HG02623 (cell line): Measurements from ENCODE around the gene CALHM3.
"Not testable (repeated sequence)": the region's sequence is repeated elsewhere in the genome, so short reads cannot be mapped to it uniquely, and the experiment has no call there.

Experiments
- ATAC-seq: cut with Tn5 transposase; IDR thresholded peaks from one replicate; pipeline ENCODE4 v1.9.1; 2021; ENCODE audit warnings: moderate library complexity; ENCODE audit not compliant: unreplicated experiment

Gene CALHM3

GRCh38 chr10:103479135-103479534, at the start of gene CALHM3:
CALHM3 (minus strand) TSS chr10:103479240; CDS start chr10:103479032, 208 bp downstream.
- ATAC-seq, result no peak

GRCh38 chr10:103528549-103528948, 49.5 kb upstream of the CALHM3 start:
- no peak for ATAC-seq

GRCh38 chr10:103527476-103527875, 48.4 kb upstream of the CALHM3 start:
- not testable (repeated sequence) for ATAC-seq

GRCh38 chr10:103525901-103526300, 46.9 kb upstream of the CALHM3 start:
- ATAC-seq, result no peak

GRCh38 chr10:103523683-103524082, 44.6 kb upstream of the CALHM3 start:
- no peak for ATAC-seq

- not testable (repeated sequence) for ATAC-seq
Measured at GRCh38 chr10:103522006-103522405, 43.0 kb upstream of the CALHM3 start.

GRCh38 chr10:103519798-103520197, 40.8 kb upstream of the CALHM3 start:
- ATAC-seq, result no peak

GRCh38 chr10:103517234-103518085, 38.4 kb upstream of the CALHM3 start:
- ATAC-seq, result no peak

- ATAC-seq, result no peak
Measured at GRCh38 chr10:103514244-103514643, 35.2 kb upstream of the CALHM3 start.

GRCh38 chr10:103513380-103514060, 34.5 kb upstream of the CALHM3 start:
- ATAC-seq, result no peak

- no peak for ATAC-seq
Measured at GRCh38 chr10:103512591-103513379, 33.7 kb upstream of the CALHM3 start.

- no peak for ATAC-seq
Measured at GRCh38 chr10:103512166-103512565, 33.1 kb upstream of the CALHM3 start.

GRCh38 chr10:103510791-103511752, 32.0 kb upstream of the CALHM3 start:
- no peak for ATAC-seq

- no peak for ATAC-seq
Measured at GRCh38 chr10:103510046-103510685, 31.1 kb upstream of the CALHM3 start.

GRCh38 chr10:103507235-103508191, 28.5 kb upstream of the CALHM3 start:
- ATAC-seq, result no peak

- ATAC-seq, result no peak
Measured at GRCh38 chr10:103506061-103506460, 27.0 kb upstream of the CALHM3 start.

GRCh38 chr10:103504181-103504783, 25.2 kb upstream of the CALHM3 start:
- no peak for ATAC-seq

GRCh38 chr10:103503777-103504176, 24.7 kb upstream of the CALHM3 start:
- not testable (repeated sequence) for ATAC-seq
